Inferior parietal cortex (tissue), 1 donor: ENCODE measurements around the gene CPM.
A peak's percentile ranks its signal among the peaks of the same experiment; 100 is the strongest.

ENCODE experiments used
- DNase-seq: peaks from one replicate; pipeline ENCODE4 v3.0.0-alpha.2; 2016; ENCODE audit errors: extremely low spot score

CPM gene

DNA sequence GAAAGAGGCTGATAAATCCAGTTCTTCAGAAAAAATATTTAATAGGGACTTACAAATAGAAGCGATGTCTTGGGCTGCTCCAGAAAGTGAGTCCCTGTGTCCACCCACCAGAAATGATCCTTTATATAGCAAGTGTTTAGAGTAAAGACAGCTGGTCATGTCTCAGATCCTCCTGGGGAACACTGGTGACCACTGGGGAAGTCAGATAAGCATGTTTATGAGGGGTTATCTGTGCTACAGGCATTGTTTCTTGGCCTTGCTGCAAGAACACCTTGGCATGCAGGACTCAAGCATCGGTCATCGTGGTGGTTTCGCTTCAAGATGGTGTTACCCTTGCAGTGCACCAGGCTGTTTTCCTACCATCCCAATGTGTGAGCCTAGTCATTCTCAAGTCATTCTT is 27.2 kb downstream of the CPM start:
- DNase-seq = no peak

GRCh38 chr12:68904351-68904962 is 28.5 kb downstream of the CPM start:
- DNase-seq = no peak

GRCh38 chr12:68903511-68903910 is 29.5 kb downstream of the CPM start:
- DNase-seq = no peak

DNA sequence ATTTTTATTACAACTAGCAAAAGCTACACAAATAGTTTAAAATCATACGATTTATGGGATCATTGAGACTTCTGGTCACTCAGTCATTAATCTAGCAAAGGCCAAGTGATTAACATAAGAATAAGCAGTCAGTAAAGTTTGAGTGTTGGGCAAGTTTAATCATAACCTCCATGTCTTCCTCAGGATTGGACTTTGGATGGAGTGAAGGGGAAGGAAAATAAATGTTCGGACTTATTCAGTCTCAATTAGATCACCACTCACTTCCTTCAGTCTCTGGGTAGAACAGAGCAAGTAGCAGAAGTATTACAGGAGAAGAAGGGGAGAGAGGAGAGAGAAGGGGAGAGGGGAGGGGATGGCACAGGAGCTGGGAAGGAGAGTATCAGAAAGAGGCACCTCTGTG is 31.4 kb downstream of the CPM start:
- DNase-seq = no peak

GRCh38 chr12:68901145-68901544 is 31.8 kb downstream of the CPM start:
- DNase-seq = no peak

- DNase-seq = no peak
These were observed 32.7 kb downstream of the CPM start for GRCh38 chr12:68900241-68900640.

GRCh38 chr12:68899251-68899771 is 33.7 kb downstream of the CPM start:
- no peak for DNase-seq

- DNase-seq = no peak
These were observed 36.0 kb downstream of the CPM start for GRCh38 chr12:68896881-68897540.

DNA sequence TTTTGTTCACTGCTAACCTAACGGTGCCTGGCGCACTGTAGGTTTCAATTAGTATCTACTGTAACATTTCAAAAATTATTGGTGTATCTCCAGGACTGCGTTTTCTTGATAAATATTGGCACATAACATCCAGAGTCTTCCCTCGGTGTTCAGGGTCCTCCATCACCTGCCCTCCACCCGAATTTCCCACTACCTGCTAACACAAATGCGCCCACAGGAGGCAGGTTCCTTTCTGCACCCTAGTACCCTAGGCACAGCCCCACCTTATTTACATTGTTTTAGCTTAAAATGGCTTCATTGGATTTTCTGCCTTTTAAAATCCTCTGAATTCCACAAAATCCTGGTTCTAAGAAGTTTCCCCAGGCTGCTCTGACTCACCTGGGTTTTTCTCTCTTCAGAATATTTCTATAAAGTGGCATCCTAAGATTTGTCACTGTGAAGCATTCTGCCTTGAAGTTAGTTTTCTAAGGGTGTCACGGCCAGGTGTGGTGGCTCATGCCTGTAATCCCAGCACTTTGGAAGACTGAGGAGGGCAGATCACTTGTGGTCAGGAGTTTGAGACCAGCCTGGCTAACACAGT is 38.6 kb downstream of the CPM start:
- no peak for DNase-seq

DNA sequence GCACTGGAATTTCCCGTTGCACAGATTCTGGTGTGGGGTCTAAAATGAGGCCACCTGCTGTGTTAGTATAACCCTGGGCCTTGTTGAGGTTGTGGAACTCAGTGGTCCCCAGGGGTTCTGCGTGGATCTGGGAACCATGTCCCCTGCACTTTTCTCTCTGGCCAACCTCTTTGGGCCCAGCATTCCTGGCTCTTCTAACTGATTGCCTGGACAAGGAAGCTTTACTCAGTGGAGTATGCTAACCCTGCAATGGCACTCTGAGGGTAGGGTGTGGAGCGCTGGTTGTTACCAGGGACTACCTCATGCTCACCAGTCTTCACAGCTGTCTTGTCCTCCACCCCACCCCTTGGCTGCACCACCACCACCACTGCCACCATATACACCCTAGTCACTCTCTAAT is 39.2 kb downstream of the CPM start:
- DNase-seq = no peak

DNA sequence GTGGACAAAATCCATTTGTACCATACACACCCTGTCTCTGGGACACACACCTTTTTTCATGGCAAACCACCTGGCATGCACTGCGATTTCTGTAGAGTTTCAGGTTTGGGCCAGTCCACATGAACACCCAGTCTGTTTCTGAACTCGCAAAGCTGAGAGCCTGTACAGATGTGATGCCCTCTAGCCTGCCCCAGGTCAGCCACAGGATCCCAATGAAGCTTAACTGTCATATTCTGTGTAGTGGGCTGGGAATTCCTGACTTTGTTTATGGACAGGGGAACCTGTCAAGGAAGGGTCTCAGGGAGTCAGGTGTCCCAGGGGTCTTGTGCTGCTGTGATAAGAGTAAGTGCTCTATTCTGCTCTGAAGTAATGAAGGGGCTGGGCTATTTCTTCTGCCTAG is 39.8 kb downstream of the CPM start:
- DNase-seq = no peak

DNA sequence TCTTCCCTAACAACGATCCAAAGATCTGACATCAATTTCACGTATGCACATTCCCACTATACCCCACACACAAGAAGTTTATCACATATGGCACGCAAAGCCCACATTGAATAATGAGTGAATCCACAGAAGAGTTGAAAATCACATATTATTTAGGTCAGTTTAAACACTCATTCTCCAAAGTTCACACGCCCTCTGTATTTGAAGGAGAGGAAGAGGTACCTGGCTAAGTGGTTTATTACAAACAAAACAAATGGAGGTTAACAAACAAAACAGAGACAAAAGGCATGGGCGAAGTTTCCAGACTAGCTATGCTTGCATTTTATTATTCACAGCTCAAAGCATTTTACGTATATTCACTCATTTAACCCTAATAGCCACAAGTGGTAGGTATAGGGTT is 41.8 kb downstream of the CPM start:
- DNase-seq = no peak

GRCh38 chr12:68890701-68891113 is 42.3 kb downstream of the CPM start:
- no peak for DNase-seq

- no peak for DNase-seq
These were observed 44.7 kb downstream of the CPM start for GRCh38 chr12:68888243-68888642.

GRCh38 chr12:68887641-68888040 is 45.3 kb downstream of the CPM start:
- DNase-seq = no peak

DNA sequence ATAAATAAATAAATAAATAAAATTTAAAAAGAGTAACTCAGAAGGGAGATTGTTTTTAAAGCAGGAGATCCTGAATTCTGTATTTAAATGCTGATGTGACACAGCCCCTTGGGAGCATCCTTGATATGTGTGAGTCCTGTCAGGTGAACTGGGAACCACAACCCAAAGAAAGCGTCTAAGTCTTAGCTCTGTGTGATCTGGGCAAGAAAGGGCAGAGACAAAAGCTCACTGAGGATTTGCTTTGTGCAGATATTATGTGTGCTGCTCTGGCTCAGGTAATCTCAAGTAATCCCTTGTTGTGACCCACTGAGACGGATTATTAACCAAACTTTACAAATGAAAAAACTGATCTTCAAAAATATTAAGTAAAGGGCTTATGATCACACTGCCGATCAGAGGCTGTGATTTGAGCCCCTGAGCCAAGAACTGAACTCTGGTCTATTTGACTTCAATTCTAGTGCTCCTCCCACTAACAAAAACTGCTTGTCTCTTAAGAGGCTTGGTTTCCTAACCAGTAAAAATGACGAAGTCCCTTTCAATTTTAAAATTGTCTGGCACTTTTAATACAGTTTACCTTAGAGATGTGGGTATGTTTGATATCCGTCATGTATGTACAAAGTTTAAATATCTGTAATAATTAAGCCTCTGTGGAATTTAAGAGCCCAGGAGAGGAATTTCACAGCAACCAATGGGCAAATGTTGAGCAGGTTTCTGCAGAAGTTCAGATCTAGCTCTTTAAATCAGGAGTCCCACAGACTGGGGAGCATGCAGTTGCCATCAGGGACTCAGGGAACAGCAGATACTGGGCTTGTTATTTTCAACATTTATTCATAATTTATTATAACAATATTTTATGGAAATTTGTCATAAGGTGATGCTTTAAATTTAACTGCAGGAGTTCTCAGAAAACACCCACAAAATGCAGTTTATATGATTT is 46.1 kb downstream of the CPM start:
- no peak for DNase-seq

DNA sequence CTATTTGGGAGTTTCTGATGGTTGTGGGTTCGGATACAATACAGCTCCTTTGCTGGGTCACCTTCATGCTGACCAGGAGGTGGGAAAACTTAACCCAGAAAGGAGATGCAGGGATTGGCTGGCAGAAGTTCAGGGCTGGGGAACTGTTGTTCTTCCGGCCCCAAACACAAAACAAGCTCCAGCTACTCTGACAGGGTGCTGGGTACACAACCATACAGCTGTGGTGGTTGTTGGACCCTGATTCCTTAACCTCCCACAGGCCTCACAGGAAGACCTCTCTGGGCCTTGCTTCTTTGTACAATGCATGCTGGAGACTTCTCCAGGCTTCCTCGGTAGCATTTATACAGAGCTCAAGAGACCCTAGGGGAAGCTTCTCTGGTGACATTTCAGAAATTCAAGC is 47.6 kb downstream of the CPM start:
- no peak for DNase-seq

DNA sequence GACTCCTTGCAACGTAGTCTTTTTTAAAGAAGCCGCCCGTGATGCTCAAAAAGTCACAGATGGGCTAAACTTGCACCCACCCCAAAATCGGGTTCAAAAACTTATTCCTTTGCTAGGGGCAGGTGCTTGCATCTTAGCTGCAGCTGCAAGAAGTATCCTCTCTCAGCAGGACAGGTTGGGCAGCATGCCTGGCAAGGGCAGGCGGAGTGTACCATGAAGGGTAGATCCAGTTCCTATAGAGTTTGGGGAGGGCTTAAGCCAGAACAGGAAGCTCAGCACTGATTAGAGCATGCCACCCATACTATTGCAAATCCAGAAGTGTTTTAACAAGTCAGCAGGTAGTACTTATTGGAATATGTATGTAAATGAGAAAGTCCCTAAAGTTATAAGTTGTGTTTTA is 48.7 kb downstream of the CPM start:
- no peak for DNase-seq

- DNase-seq = no peak
These were observed 49.8 kb downstream of the CPM start for GRCh38 chr12:68883151-68883550.

GRCh38 chr12:68882251-68882964 is 50.6 kb downstream of the CPM start:
- DNase-seq = no peak

DNA sequence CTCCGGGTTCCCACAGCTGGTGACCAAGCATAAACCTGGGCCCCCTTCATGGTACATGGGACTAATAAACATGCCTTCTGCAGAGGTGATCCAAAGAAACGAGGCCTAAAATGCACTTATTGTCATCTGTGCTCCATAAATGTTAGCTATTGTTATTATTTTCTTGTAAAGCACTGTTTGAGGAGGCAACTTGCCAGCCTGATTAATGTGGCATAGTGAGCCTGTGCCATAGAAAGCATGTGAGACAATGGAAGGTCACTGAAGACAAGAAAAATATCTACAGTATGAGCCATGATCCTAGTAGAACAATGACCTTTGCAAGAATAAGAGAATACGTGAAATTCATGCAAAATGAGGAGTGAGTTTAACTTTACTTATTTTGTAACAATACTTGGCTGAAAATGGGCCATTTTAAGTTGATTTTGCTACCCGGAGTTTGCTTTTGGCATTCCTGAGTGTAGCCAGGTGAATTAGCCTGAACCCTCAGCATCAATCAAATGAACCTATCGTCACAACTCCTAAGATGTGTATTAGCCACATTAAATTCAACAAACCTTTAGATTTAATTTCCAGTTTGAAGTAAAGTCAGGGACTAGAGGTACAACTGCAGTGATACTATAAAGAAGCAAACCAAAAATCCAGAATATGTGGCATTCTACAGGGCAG is 52.2 kb downstream of the CPM start:
- DNase-seq = peak; percentile 7
